ENCODE measurements around the gene SLC6A19. TPM values are rescaled to one million over a fixed set of nuclear protein-coding genes. Genes with fewer than 3 reads are reported as not detected.
A peak's percentile ranks its signal among the peaks of the same experiment; 100 is the strongest.

SLC6A19 gene
- polyA plus RNA-seq, 3 donors = 38.8 to 77.6 (median 55.8) TPM

GRCh38 chr5:1190278-1190677 lies 11.1 kb upstream of the SLC6A19 start:
- DNase-seq (ENCODE audit: low read depth in 3 of 3, low spot score in 2 of 3) = no peak

DNA sequence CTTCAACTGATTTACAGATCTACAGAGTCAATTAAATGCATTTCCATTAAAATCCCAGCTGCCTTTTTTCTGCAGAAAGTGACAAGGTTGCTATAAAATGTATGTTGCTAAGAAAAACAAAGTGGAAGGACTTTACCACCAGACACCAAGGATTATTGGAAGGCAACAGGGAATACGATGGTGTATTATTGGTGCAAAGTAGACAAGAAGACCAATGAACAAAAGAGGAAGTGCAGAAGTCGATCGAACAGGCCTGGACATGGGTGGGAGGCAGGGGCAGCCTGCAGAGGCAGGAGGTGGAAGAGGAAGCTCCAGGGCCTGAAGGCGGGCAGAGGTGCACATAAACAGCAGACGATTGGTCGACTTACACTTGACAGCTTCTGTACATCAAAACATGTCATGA lies 10.6 kb upstream of the SLC6A19 start:
- DNase-seq (ENCODE audit: low read depth in 3 of 3, low spot score in 2 of 3) = peak; percentile 62 to 72 (median 63)

DNA sequence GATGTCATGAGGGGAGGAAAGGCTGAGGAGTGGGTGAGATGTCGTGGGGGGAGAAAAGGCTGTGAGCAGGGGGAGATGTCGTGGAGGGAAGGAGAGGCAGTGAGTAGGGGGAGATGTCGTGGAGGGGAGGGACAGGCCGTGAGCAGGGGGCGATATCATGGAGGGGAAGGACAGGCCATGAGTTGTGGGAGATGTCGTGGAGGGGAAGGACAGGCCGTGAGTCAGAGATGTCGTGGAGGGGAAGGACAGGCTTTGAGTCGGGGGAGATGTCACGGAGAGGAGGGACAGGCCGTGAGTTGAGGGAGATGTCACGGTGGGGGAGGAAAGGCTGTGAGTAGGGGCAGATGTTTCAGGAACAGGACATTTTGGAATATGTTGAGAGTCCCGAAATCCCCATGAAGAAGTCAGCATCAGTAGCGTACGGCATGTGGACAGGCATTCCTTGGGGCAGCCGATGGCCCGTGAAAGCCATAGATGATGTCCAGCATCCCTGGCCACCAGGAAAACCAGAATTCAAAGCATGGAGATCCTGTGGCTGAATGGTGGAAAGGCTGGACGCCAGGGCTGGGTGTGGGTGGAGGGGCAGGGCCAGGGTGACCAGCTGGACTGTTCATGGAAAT lies 8.3 kb upstream of the SLC6A19 start:
- DNase-seq (ENCODE audit: low read depth in 3 of 3, low spot score in 2 of 3) = no peak

DNA sequence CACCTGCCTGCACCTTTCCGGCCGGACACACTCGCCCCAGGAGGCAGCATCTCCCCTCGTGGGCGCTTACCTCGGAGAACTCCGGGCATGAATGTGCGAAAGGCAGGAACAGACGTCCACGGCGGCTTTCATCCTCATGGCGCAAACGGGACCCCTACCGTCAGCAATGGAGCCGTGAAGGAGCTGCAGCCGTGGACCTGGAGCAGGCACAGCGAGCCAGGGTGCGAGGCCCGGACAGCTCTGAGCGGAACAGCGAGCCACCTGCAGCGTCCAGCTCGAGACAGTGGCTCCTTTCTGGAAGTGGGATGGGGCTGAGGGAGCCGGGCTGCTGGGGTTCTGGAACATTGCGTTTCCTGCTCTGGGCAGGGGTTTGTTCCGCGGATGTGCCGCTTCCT lies 7.8 kb upstream of the SLC6A19 start:
- no peak for DNase-seq (ENCODE audit: low read depth in 3 of 3, low spot score in 2 of 3)

- DNase-seq (ENCODE audit: low read depth in 3 of 3, low spot score in 2 of 3) = no peak
Observed at GRCh38 chr5:1194378-1194777, 7.0 kb upstream of the SLC6A19 start.

DNA sequence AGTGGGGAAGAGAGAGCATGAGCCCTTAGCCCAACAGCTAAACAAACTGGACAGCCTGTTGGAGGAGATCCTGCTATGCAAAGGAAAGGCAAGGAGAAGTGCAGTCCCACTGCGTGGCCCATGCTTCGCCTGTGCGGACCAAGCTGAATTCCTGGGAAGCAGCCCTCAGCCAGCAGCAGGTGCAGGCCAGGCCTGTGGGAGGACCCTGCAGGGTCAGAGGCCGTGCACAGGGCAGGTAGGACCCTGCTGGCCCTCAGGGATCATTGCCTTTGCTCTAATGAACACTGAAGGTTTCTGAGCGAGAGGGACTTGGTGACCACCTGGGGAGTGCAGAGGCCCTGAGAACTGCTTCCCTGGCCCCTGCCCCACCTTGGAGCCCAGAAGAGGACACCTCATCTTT lies 6.0 kb upstream of the SLC6A19 start:
- no peak for DNase-seq (ENCODE audit: low read depth in 3 of 3, low spot score in 2 of 3)

DNA sequence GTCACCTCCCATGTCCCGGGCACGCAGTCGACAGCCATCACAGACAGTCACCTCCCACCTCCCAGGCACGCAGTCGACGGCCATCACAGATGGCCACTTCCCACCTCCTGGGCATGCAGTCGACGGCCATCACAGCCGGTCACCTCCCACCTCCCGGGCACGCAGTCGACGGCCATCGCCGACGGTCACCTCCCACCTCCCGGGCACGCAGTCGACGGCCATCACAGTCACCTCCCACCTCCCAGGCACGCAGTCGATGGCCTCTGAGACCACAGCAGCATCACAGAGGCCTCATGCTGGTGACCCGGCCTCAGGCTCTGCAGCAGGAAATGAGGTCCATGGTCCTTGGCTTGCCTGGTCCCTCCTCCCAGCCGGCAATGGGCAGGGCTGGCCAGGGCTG lies 5.5 kb upstream of the SLC6A19 start:
- no peak for DNase-seq (ENCODE audit: low read depth in 3 of 3, low spot score in 2 of 3)

DNA sequence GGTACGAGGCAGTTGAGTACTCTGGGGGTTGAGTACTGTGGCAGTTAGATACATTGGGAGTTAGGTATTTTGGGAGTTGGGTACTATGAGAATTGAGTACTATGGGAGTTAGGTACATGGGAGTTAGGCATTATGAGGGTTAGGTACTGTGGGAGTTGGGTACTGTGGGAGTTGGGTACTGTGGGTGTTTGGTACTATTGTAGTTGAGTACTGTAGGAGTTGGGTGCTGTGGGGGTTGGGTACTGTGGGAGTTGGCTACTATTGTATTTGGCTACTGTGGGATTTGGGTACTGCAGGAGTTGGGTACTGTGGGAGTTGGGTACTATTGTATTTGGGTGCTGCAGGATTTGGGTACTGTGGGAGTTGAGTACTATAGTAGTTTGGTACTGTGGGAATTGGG lies 4.8 kb upstream of the SLC6A19 start:
- no peak for DNase-seq (ENCODE audit: low read depth in 3 of 3, low spot score in 2 of 3)

- DNase-seq (ENCODE audit: low read depth in 3 of 3, low spot score in 2 of 3) = no peak
Observed at GRCh38 chr5:1197876-1198666, 3.3 kb upstream of the SLC6A19 start.

DNA sequence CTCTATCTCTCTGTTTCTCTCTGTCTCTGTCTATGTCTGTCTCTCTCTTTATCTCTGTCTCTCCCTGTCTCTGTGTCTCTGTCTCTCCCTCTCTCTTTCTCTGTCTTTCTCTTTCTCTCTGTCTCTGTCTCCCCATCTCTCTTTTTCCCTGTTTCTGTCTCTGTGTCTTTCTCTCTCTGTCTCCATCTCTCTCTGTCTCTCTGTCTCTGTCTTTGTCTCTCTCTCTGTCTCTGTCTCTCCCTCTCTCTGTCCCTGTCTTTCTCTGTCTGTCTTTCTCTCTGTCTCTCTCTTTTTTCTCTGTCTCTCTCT lies 2.1 kb upstream of the SLC6A19 start:
- DNase-seq (ENCODE audit: low read depth in 3 of 3, low spot score in 2 of 3) = no peak

- no peak for DNase-seq (ENCODE audit: low read depth in 3 of 3, low spot score in 2 of 3)
Observed at GRCh38 chr5:1199649-1200494, 1.5 kb upstream of the SLC6A19 start.

- no peak for DNase-seq (ENCODE audit: low read depth in 3 of 3, low spot score in 2 of 3)
Observed at GRCh38 chr5:1200495-1201326, 684 bp upstream of the SLC6A19 start.

- no peak for DNase-seq (ENCODE audit: low read depth in 3 of 3, low spot score in 2 of 3)
Observed at GRCh38 chr5:1202026-1202797, 817 bp downstream of the SLC6A19 start.

DNA sequence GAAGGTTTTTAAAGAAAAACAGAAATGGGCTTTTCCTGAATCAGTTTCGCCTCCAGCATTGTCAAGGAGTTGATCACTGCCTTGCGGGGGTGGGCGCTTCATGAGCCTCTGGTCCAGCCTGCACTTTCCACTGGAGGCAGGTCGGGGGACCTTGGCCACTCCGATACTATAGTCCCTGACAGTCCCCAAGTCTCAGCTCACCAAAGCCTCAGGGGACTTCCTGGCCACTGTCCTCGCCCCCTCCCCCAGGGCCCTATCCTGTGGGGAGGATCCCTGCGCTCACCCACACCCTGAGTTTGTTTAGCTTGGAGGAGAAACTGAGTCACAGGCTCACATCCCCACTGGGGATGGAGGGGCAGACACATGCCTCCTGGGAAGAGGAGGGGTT lies 1.4 kb downstream of the SLC6A19 start:
- no peak for DNase-seq (ENCODE audit: low read depth in 3 of 3, low spot score in 2 of 3)

- DNase-seq (ENCODE audit: low read depth in 3 of 3, low spot score in 2 of 3) = no peak
Observed at GRCh38 chr5:1203311-1203967, 2.0 kb downstream of the SLC6A19 start.

DNA sequence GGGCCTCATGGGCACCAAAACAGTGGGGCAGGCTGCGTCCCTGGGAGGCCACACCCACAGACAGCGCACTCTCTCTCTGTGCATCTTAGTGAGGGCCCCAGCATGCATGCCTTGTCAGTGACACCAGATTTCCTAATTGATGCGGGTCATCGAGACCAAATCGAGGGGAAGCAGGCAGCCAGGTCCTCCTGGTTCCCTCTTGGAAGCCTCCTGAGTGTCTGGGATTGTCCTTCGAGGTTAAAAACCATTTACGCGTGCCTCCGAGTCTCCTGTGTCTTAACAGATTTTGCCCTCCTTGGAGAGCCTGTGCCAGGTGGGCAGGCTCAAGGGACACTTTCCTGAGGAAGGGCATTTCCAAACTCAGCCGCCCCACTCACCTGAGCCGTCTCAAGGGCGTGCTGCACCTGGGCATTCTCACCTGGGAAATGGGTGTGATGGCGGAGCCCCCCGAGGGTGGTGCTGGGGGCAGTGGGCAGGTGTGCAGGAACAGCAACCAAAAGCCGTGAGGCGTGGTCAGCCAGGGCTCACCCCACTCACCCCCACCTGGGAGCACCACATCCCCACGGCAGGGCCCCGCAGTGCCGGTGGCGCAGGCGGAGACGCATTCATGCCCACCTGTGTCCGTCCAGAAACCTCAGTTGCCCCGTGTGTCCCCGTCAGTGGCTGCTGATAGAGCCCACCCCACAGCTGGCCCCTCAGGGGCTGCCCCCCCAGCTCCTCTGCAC lies 2.7 kb downstream of the SLC6A19 start:
- DNase-seq (ENCODE audit: low read depth in 3 of 3, low spot score in 2 of 3) = no peak

DNA sequence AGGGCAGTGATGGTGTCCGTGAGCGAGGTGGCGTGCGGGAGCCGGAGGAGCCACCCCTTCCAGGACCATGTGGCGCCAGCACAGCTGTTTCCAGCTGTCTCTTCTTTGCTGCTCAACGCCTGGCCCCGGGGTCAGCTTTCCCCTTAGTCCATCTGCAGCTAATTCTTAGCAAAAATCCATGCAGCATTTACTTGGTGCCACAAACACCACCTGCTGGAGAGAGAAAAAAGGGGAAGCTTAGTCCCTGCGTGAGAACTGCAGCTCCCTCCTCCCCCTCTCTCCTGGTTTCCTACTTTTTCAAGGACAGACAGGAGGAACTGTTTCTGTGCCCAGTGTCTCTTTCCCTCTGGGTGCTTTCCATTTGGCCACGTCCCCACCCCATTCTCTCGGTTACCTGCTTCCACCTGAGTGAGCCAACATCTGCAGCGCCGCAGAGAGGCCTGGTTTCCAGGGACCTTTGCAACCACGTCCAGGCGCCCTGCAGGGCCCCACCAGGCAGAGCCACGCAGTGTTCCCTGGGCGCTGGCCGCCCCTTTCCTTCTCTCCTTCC lies 3.4 kb downstream of the SLC6A19 start:
- DNase-seq (ENCODE audit: low read depth in 3 of 3, low spot score in 2 of 3) = peak in 2 of 3 donors; percentile 43 to 80
